HepG2 (cell line): ENCODE data around the gene ADAMTS16. TPM values are rescaled to one million over a fixed set of nuclear protein-coding genes. Genes with fewer than 3 reads are reported as not detected.

Experiments used
- AGO1 ChIP-seq: fragments of 200-400 bp; formaldehyde crosslinking; IDR thresholded peaks from 2 replicates; pipeline ENCODE4 v1.6.1; 2017; ENCODE audit warnings: mild to moderate bottlenecking, low read depth, low read length, moderate library complexity; ENCODE audit not compliant: poor library complexity, severe bottlenecking
- ATAD3A ChIP-seq: sonication (generic); formaldehyde crosslinking; IDR thresholded peaks from 2 replicates; pipeline ENCODE4 v1.4.0; 2020; ENCODE audit warnings: missing genetic modification reagents
- ELF4 ChIP-seq: sonication (generic); formaldehyde crosslinking; IDR thresholded peaks from 2 replicates; pipeline ENCODE4 v1.5.0; 2020; ENCODE audit warnings: missing genetic modification reagents, mild to moderate bottlenecking, moderate library complexity, borderline replicate concordance
- FOXC1 ChIP-seq: sonication (generic); formaldehyde crosslinking; IDR thresholded peaks from 2 replicates; pipeline ENCODE4 v1.8.0; 2022; ENCODE audit warnings: mild to moderate bottlenecking, missing genetic modification reagents, borderline replicate concordance
- GZF1 ChIP-seq: sonication (generic); formaldehyde crosslinking; IDR thresholded peaks from 2 replicates; pipeline ENCODE4 v1.5.1; 2020; ENCODE audit warnings: mild to moderate bottlenecking, missing genetic modification reagents
- HES4 ChIP-seq: sonication (generic); formaldehyde crosslinking; IDR thresholded peaks from 2 replicates; pipeline ENCODE4 v1.9.0; 2021; ENCODE audit warnings: mild to moderate bottlenecking, missing genetic modification reagents, borderline replicate concordance
- HNRNPUL1 ChIP-seq: fragments of 200-400 bp; formaldehyde crosslinking; IDR thresholded peaks from 2 replicates; pipeline ENCODE4 v1.6.1; 2017; ENCODE audit warnings: low read depth, mild to moderate bottlenecking, low read length, moderate library complexity
- KLF12 ChIP-seq: sonication (generic); formaldehyde crosslinking; IDR thresholded peaks from 2 replicates; pipeline ENCODE4 v1.4.0; 2020; ENCODE audit warnings: missing genetic modification reagents, borderline replicate concordance
- PAF1 ChIP-seq: IDR thresholded peaks from 2 replicates; pipeline ENCODE4 v1.6.1; 2016; ENCODE audit warnings: missing genetic modification reagents, missing compliant biosample characterization
- SPEN ChIP-seq: sonication (generic); formaldehyde crosslinking; IDR thresholded peaks from 2 replicates; pipeline ENCODE4 v1.5.1; 2020; ENCODE audit warnings: low read depth, mild to moderate bottlenecking, missing genetic modification reagents
- SSRP1 ChIP-seq: IDR thresholded peaks from 2 replicates; pipeline ENCODE4 v1.6.1; 2016; ENCODE audit warnings: control low read depth
- ZBTB20 ChIP-seq: sonication (generic); formaldehyde crosslinking; IDR thresholded peaks from 2 replicates; pipeline ENCODE4 v1.8.1; 2023; ENCODE audit warnings: missing genetic modification reagents, low read depth, mild to moderate bottlenecking, borderline replicate concordance
- ZFP37 ChIP-seq: sonication (generic); formaldehyde crosslinking; IDR thresholded peaks from 2 replicates; pipeline ENCODE4 v1.4.0; 2020; ENCODE audit warnings: missing genetic modification reagents, borderline replicate concordance
- ZFP41 ChIP-seq: sonication (generic); formaldehyde crosslinking; IDR thresholded peaks from 2 replicates; pipeline ENCODE4 v1.4.0; 2020; ENCODE audit warnings: mild to moderate bottlenecking, missing genetic modification reagents, borderline replicate concordance
- ZNF614 ChIP-seq: IDR thresholded peaks from 2 replicates; pipeline ENCODE4 v1.6.1; 2018; ENCODE audit warnings: missing biosample characterization, missing genetic modification reagents, inconsistent platforms, borderline replicate concordance
- ZNF766 ChIP-seq: sonication (generic); formaldehyde crosslinking; IDR thresholded peaks from 2 replicates; pipeline ENCODE4 v1.5.0; 2020; ENCODE audit warnings: missing genetic modification reagents, borderline replicate concordance
- ZNF891 ChIP-seq: sonication (generic); formaldehyde crosslinking; IDR thresholded peaks from 2 replicates; pipeline ENCODE4 v1.5.0; 2020; ENCODE audit warnings: mild to moderate bottlenecking, missing genetic modification reagents
- polyA plus RNA-seq, 8 experiments: library from polyadenylated mRNA; depleted of rRNA in 3 of 8; stranded (reverse) in 7 of 8; unstranded in 1 of 8; fragments of >200 nt; fragmentation: Illumina TruSeq in 4 of 8; extraction: Trizol in 4 of 8; gene quantifications; 2 replicates each; pipeline versions ENCODE4 v1.2.1 to v1.2.3, GENCODE V29; 2011 to 2016; ENCODE audit warnings: low read depth in 4 of 8, missing spikeins in 1 of 8, mixed read lengths in 1 of 8; ENCODE audit not compliant: insufficient read depth in 1 of 8
- total RNA-seq, 5 experiments: library from RNA; depleted of rRNA; stranded (reverse); fragments of >200 nt; fragmentation: Illumina TruSeq; extraction: Trizol; gene quantifications; 2 replicates each; pipeline ENCODE4 v1.2.3, GENCODE V29; 2016; ENCODE audit warnings: low read depth in 1 of 5
- TF ChIP-seq, protein P1 (sequence below): sonication (generic); formaldehyde crosslinking; IDR thresholded peaks from 2 replicates; pipeline ENCODE4 v1.4.0; 2020; ENCODE audit warnings: mild to moderate bottlenecking, missing genetic modification reagents, borderline replicate concordance
- TF ChIP-seq, protein P2 (sequence below): sonication (generic); formaldehyde crosslinking; IDR thresholded peaks from 2 replicates; pipeline ENCODE4 v1.8.0; 2022; ENCODE audit warnings: missing genetic modification reagents, low read depth, mild to moderate bottlenecking, borderline replicate concordance
- TF ChIP-seq, protein P3 (sequence below): IDR thresholded peaks from 2 replicates; pipeline ENCODE4 v1.6.1; 2016; ENCODE audit warnings: low read depth, control low read depth
- TF ChIP-seq, protein P4 (sequence below): sonication (generic); formaldehyde crosslinking; IDR thresholded peaks from 2 replicates; pipeline ENCODE4 v1.4.0; 2020; ENCODE audit warnings: missing genetic modification reagents

Gene ADAMTS16
- total and polyA plus RNA-seq, 2 of the 13 experiments (the other 11 are each of a cell fraction or from before 2014, with no cell fraction given) = 0.02 to 0.03 TPM

DNA sequence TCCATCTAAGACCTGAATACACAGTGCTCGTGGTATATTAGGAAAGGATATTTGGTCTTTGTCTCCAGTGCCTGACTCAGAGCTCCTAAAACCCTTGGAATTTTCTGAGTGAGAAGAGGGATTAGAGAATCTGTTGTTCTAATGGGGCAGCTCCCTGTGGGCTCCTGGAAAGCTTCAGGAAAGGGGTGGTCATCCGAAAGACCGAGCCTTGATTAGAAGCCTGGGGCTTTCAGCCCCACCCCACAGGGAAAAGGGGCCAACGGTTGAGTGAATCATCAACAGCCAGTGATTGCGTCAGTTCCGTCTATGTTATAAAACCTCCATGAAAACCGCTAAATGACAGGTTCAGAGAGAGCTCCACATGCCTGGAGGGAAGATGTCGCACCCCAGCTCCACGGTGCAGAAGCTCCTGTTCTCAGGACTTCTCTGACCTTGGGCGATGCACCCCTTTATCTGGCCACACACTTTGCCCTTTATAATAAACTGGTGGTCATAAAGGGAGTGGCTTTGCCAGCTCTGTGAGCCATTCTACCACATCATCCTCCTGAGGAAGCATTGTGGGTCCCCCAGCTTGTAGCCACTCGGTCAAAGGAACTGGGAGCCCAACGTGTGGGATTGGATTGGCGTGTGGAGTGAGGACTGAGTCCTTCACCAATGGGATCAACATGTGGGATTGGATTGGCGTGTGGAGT lies 211.3 kb downstream of the ADAMTS16 start (continued):
- no peak for TF ChIP-seq AGO1
- no peak for TF ChIP-seq ZNF891 (CRISPR knock-in tag)
- TF ChIP-seq GZF1 (CRISPR knock-in tag) = no peak
- 0 out of 2 replicates have a peak, but pooled peaks have one; percentile 29 for TF ChIP-seq ZNF614 (CRISPR knock-in tag)
- TF ChIP-seq, protein P1, sequence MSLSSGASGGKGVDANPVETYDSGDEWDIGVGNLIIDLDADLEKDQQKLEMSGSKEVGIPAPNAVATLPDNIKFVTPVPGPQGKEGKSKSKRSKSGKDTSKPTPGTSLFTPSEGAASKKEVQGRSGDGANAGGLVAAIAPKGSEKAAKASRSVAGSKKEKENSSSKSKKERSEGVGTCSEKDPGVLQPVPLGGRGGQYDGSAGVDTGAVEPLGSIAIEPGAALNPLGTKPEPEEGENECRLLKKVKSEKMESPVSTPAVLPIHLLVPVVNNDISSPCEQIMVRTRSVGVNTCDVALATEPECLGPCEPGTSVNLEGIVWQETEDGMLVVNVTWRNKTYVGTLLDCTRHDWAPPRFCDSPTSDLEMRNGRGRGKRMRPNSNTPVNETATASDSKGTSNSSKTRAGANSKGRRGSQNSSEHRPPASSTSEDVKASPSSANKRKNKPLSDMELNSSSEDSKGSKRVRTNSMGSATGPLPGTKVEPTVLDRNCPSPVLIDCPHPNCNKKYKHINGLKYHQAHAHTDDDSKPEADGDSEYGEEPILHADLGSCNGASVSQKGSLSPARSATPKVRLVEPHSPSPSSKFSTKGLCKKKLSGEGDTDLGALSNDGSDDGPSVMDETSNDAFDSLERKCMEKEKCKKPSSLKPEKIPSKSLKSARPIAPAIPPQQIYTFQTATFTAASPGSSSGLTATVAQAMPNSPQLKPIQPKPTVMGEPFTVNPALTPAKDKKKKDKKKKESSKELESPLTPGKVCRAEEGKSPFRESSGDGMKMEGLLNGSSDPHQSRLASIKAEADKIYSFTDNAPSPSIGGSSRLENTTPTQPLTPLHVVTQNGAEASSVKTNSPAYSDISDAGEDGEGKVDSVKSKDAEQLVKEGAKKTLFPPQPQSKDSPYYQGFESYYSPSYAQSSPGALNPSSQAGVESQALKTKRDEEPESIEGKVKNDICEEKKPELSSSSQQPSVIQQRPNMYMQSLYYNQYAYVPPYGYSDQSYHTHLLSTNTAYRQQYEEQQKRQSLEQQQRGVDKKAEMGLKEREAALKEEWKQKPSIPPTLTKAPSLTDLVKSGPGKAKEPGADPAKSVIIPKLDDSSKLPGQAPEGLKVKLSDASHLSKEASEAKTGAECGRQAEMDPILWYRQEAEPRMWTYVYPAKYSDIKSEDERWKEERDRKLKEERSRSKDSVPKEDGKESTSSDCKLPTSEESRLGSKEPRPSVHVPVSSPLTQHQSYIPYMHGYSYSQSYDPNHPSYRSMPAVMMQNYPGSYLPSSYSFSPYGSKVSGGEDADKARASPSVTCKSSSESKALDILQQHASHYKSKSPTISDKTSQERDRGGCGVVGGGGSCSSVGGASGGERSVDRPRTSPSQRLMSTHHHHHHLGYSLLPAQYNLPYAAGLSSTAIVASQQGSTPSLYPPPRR = no peak
- TF ChIP-seq ELF4 (CRISPR knock-in tag) = no peak
- no peak for TF ChIP-seq KLF12 (CRISPR knock-in tag)
- TF ChIP-seq PAF1 (CRISPR knock-in tag) = no peak
- TF ChIP-seq SPEN (CRISPR knock-in tag) = peak; percentile 23; the same call in 1 of the 2 replicates
- no peak for TF ChIP-seq ZBTB20
- TF ChIP-seq, protein P2, sequence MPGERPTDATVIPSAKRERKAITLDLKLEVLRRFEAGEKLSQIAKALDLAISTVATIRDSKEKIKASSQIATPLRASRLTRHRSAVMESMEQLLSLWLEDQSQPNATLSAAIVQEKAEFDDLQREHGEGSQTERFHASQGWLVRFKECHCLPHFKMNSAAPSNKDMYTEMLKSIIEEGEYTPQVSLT (CRISPR knock-in tag) = no peak
- no peak for TF ChIP-seq ZNF766 (CRISPR knock-in tag)
- no peak for TF ChIP-seq ZFP41 (CRISPR knock-in tag)
- TF ChIP-seq, protein P3, sequence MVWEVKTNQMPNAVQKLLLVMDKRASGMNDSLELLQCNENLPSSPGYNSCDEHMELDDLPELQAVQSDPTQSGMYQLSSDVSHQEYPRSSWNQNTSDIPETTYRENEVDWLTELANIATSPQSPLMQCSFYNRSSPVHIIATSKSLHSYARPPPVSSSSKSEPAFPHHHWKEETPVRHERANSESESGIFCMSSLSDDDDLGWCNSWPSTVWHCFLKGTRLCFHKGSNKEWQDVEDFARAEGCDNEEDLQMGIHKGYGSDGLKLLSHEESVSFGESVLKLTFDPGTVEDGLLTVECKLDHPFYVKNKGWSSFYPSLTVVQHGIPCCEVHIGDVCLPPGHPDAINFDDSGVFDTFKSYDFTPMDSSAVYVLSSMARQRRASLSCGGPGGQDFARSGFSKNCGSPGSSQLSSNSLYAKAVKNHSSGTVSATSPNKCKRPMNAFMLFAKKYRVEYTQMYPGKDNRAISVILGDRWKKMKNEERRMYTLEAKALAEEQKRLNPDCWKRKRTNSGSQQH = no peak
- no peak for TF ChIP-seq ATAD3A (CRISPR knock-in tag)
- TF ChIP-seq ZFP37 = no peak
- no peak for TF ChIP-seq SSRP1 (CRISPR knock-in tag)
- TF ChIP-seq FOXC1 (CRISPR knock-in tag) = no peak
- no peak for TF ChIP-seq HES4 (CRISPR knock-in tag)
- TF ChIP-seq, protein P4, sequence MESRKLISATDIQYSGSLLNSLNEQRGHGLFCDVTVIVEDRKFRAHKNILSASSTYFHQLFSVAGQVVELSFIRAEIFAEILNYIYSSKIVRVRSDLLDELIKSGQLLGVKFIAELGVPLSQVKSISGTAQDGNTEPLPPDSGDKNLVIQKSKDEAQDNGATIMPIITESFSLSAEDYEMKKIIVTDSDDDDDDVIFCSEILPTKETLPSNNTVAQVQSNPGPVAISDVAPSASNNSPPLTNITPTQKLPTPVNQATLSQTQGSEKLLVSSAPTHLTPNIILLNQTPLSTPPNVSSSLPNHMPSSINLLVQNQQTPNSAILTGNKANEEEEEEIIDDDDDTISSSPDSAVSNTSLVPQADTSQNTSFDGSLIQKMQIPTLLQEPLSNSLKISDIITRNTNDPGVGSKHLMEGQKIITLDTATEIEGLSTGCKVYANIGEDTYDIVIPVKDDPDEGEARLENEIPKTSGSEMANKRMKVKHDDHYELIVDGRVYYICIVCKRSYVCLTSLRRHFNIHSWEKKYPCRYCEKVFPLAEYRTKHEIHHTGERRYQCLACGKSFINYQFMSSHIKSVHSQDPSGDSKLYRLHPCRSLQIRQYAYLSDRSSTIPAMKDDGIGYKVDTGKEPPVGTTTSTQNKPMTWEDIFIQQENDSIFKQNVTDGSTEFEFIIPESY = peak; percentile 80
- no peak for TF ChIP-seq HNRNPUL1
